ENCODE data around the gene LEP.
"Not testable (repeated sequence)": the region's sequence is repeated elsewhere in the genome, so short reads cannot be mapped to it uniquely, and the experiment has no call there.

The LEP gene

GRCh38 chr7:128278366-128278765 lies 37.3 kb downstream of the LEP start:
- DNase-seq = no peak

- DNase-seq = no peak
These were observed 38.1 kb downstream of the LEP start for GRCh38 chr7:128279124-128279713.

GRCh38 chr7:128280451-128280850 lies 39.4 kb downstream of the LEP start:
- not testable (repeated sequence) for DNase-seq

- no peak for DNase-seq
These were observed 40.7 kb downstream of the LEP start for GRCh38 chr7:128281605-128282380.

GRCh38 chr7:128284102-128284501 lies 43.0 kb downstream of the LEP start:
- no peak for DNase-seq

- no peak for DNase-seq
These were observed 46.5 kb downstream of the LEP start for GRCh38 chr7:128287556-128287955.

- DNase-seq = not testable (repeated sequence)
These were observed 56.9 kb downstream of the LEP start for GRCh38 chr7:128298004-128298403.

- DNase-seq = no peak
These were observed 58.1 kb downstream of the LEP start for GRCh38 chr7:128299109-128299607.

GRCh38 chr7:128302139-128302538 lies 61.1 kb downstream of the LEP start:
- DNase-seq = no peak

- no peak for DNase-seq
These were observed 62.1 kb downstream of the LEP start for GRCh38 chr7:128303133-128303532.

- DNase-seq = no peak
These were observed 62.6 kb downstream of the LEP start for GRCh38 chr7:128303643-128304042.

- DNase-seq = peak; percentile 76
These were observed 63.1 kb downstream of the LEP start for GRCh38 chr7:128304212-128304611.

GRCh38 chr7:128307061-128307460 lies 66.0 kb downstream of the LEP start:
- DNase-seq = no peak

Measured in NCI-H446 treated with DMSO at 0.1 percent for 48 hours (cell line).